ENCODE results near the gene MYO18A.

- no peak for TF ChIP-seq CTCF (IDR thresholded peaks at IDR 0.05)
- no peak for TF ChIP-seq POLR2A (IDR thresholded peaks at IDR 0.05)
These were observed 59.8 kb downstream of the MYO18A start for GRCh38 chr17:29120433-29120832.
